GM12878 (cell line): Measurements from ENCODE around the gene ADSS1. TPM values are rescaled to one million over a fixed set of nuclear protein-coding genes. Genes with fewer than 3 reads are reported as not detected.

Experiments used
- BACH1 ChIP-seq: fragments of 450-650 bp; IDR thresholded peaks from 2 replicates; pipeline ENCODE4 v1.6.1; 2017; ENCODE audit warnings: mild to moderate bottlenecking, borderline replicate concordance
- FOS ChIP-seq: IDR thresholded peaks from 3 replicates; pipeline ENCODE4 v1.6.1; 2011; ENCODE audit warnings: borderline replicate concordance; ENCODE audit not compliant: insufficient read length; ENCODE audit errors: extremely low read depth
- NFIC ChIP-seq: IDR thresholded peaks from 2 replicates; pipeline ENCODE4 v1.6.1; 2012; ENCODE audit warnings: low read depth, mild to moderate bottlenecking, inconsistent platforms, low read length, moderate library complexity
- NR2C1 ChIP-seq: fragments of 450-650 bp; IDR thresholded peaks from 2 replicates; pipeline ENCODE4 v1.6.1; 2017; ENCODE audit warnings: antibody characterized with exemption, mild to moderate bottlenecking, moderate library complexity
- PML ChIP-seq: IDR thresholded peaks from 2 replicates; pipeline ENCODE4 v1.6.1; 2012; ENCODE audit warnings: low read length, inconsistent platforms
- RAD51 ChIP-seq: fragments of 450-650 bp; IDR thresholded peaks from 2 replicates; pipeline ENCODE4 v1.6.1; 2016; ENCODE audit warnings: moderate library complexity, mild to moderate bottlenecking, inconsistent platforms
- SPI1 ChIP-seq: IDR thresholded peaks from 2 replicates; pipeline ENCODE4 v1.6.1; 2011; ENCODE audit warnings: low read depth, mild to moderate bottlenecking, low read length, moderate library complexity, borderline replicate concordance; ENCODE audit not compliant: insufficient read depth
- SUZ12 ChIP-seq: fragments of 200-600 bp; sonication (generic); IDR thresholded peaks from one replicate; pipeline ENCODE4 v1.6.1; 2018; ENCODE audit warnings: antibody characterized with exemption, mild to moderate bottlenecking; ENCODE audit not compliant: unreplicated experiment
- TARDBP ChIP-seq: IDR thresholded peaks from 2 replicates; pipeline ENCODE4 v1.6.1; 2016; ENCODE audit warnings: borderline replicate concordance
- YBX1 ChIP-seq: fragments of 450-650 bp; IDR thresholded peaks from 2 replicates; pipeline ENCODE4 v1.6.1; 2016; ENCODE audit warnings: antibody characterized with exemption
- polyA plus RNA-seq, 11 experiments: library from polyadenylated mRNA; depleted of rRNA in 4 of 11; unstranded in 6 of 11; stranded (reverse) in 5 of 11; fragments of >200 nt; fragmentation: Nextera tagmentation in 4 of 11; fragmentation: Illumina TruSeq in 1 of 11; extraction: Ambion mirVana in 4 of 11; extraction: Trizol in 1 of 11; gene quantifications; 1 replicate in 1 of 11; 2 replicates in 10 of 11; pipeline versions ENCODE4 v1.2.1 to v1.2.3, GENCODE V29; 2011 to 2016; ENCODE audit warnings: inconsistent platforms in 2 of 11, missing spikeins in 2 of 11, low read depth in 1 of 11
- total RNA-seq, 4 experiments: library from RNA; depleted of rRNA in 3 of 4; stranded (reverse); fragments of >200 nt in 3 of 4; fragmentation: Illumina TruSeq in 1 of 4; extraction: Trizol in 1 of 4; gene quantifications; 2 replicates each; pipeline versions ENCODE4 v1.2.1 to v1.2.3, GENCODE V29; 2013 to 2021
- TF ChIP-seq, protein P1 (sequence below): IDR thresholded peaks from 2 replicates; pipeline ENCODE4 v1.6.1; 2011; ENCODE audit warnings: low read depth, low read length, improper control_type of control experiment, borderline replicate concordance
- TF ChIP-seq, protein P2 (sequence below): fragments of 450-650 bp; formaldehyde crosslinking; IDR thresholded peaks from 2 replicates; pipeline ENCODE4 v1.5.0; 2022; ENCODE audit warnings: mild to moderate bottlenecking, missing genetic modification characterization
- TF ChIP-seq, protein P3 (sequence below): IDR thresholded peaks from 2 replicates; pipeline ENCODE4 v1.6.1; 2012; ENCODE audit warnings: mild to moderate bottlenecking, low read depth, low read length

The ADSS1 gene
- total and polyA plus RNA-seq, 10 of the 15 experiments (the other 5 are each of a cell fraction or from before 2014, with no cell fraction given): 0.11 to 0.45 (median 0.28) TPM; not detected in 5

DNA sequence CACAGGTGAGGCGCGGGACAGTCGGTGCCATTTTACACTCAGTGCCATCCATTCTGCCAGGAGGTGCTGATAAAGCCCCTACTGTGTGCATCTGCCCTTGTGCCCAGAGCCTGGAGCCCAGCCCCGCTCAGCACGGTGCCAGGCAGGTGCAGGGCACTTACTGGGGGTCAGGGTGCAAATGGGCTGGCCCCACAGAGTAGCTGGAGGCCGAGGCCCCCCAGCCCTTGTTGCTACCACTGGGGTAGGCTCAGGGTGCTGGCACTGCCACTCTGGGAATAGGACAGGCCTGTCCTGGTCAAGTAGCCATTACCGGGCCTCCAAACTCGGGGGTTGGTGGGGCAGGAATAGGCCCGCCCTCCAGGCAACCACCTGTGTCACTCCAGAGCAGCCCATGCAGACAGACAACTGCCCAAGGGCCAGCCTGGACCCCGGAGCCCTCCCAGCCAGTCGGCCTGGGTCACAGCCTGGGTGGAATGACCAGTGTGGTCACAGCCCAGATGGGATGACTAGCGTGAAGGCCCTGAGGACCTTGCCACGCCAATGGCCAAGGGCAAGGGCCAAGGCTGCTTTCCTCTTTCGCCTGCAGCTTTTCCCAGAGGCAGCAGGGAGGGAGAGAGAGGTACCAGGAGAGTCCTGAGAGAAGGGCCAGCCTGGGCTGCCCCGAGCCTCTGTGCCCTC, 31.6 kb upstream of the ADSS1 start (continued):
- TF ChIP-seq BACH1: no peak
- no peak for TF ChIP-seq TARDBP
- no peak for TF ChIP-seq RAD51
- no peak for TF ChIP-seq SUZ12
- no peak for TF ChIP-seq YBX1
- no peak for TF ChIP-seq FOS
- TF ChIP-seq, protein P1, sequence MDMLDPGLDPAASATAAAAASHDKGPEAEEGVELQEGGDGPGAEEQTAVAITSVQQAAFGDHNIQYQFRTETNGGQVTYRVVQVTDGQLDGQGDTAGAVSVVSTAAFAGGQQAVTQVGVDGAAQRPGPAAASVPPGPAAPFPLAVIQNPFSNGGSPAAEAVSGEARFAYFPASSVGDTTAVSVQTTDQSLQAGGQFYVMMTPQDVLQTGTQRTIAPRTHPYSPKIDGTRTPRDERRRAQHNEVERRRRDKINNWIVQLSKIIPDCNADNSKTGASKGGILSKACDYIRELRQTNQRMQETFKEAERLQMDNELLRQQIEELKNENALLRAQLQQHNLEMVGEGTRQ: no peak
- no peak for TF ChIP-seq NR2C1
- no peak for TF ChIP-seq SPI1
- no peak for TF ChIP-seq NFIC
- TF ChIP-seq PML: no peak
- TF ChIP-seq, protein P2, sequence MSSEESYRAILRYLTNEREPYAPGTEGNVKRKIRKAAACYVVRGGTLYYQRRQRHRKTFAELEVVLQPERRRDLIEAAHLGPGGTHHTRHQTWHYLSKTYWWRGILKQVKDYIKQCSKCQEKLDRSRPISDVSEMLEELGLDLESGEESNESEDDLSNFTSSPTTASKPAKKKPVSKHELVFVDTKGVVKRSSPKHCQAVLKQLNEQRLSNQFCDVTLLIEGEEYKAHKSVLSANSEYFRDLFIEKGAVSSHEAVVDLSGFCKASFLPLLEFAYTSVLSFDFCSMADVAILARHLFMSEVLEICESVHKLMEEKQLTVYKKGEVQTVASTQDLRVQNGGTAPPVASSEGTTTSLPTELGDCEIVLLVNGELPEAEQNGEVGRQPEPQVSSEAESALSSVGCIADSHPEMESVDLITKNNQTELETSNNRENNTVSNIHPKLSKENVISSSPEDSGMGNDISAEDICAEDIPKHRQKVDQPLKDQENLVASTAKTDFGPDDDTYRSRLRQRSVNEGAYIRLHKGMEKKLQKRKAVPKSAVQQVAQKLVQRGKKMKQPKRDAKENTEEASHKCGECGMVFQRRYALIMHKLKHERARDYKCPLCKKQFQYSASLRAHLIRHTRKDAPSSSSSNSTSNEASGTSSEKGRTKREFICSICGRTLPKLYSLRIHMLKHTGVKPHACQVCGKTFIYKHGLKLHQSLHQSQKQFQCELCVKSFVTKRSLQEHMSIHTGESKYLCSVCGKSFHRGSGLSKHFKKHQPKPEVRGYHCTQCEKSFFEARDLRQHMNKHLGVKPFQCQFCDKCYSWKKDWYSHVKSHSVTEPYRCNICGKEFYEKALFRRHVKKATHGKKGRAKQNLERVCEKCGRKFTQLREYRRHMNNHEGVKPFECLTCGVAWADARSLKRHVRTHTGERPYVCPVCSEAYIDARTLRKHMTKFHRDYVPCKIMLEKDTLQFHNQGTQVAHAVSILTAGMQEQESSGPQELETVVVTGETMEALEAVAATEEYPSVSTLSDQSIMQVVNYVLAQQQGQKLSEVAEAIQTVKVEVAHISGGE (CRISPR knock-in tag): no peak
- TF ChIP-seq, protein P3, sequence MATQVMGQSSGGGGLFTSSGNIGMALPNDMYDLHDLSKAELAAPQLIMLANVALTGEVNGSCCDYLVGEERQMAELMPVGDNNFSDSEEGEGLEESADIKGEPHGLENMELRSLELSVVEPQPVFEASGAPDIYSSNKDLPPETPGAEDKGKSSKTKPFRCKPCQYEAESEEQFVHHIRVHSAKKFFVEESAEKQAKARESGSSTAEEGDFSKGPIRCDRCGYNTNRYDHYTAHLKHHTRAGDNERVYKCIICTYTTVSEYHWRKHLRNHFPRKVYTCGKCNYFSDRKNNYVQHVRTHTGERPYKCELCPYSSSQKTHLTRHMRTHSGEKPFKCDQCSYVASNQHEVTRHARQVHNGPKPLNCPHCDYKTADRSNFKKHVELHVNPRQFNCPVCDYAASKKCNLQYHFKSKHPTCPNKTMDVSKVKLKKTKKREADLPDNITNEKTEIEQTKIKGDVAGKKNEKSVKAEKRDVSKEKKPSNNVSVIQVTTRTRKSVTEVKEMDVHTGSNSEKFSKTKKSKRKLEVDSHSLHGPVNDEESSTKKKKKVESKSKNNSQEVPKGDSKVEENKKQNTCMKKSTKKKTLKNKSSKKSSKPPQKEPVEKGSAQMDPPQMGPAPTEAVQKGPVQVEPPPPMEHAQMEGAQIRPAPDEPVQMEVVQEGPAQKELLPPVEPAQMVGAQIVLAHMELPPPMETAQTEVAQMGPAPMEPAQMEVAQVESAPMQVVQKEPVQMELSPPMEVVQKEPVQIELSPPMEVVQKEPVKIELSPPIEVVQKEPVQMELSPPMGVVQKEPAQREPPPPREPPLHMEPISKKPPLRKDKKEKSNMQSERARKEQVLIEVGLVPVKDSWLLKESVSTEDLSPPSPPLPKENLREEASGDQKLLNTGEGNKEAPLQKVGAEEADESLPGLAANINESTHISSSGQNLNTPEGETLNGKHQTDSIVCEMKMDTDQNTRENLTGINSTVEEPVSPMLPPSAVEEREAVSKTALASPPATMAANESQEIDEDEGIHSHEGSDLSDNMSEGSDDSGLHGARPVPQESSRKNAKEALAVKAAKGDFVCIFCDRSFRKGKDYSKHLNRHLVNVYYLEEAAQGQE: no peak
